Stomach (tissue), 9 donors: ENCODE measurements around the gene NBEAL2. TPM values are rescaled to one million over a fixed set of nuclear protein-coding genes. Genes with fewer than 3 reads are reported as not detected.

Source experiments
- DNase-seq, 2 donors: peaks; one replicate each; pipeline versions ENCODE4 v3.0.0 to v3.0.0-alpha.2; 2013 to 2019
- H3K27ac ChIP-seq, 5 donors: fragments of 200-600 bp in 4 of 5; sonication (generic) in 4 of 5; one replicate each; pipeline ENCODE4 v1.5.1; 2013 to 2019; ENCODE audit warnings: mild to moderate bottlenecking in 1 of 5, moderate library complexity in 1 of 5
- H3K27me3 ChIP-seq, 3 donors: fragments of 200-600 bp; sonication (generic); one replicate each; pipeline ENCODE4 v1.5.1; 2017 to 2019; ENCODE audit warnings: mixed run types in 1 of 3
- H3K36me3 ChIP-seq, 4 donors: fragments of 200-600 bp; sonication (generic); 1 replicate in 3 of 4; 2 replicates in 1 of 4; pipeline ENCODE4 v1.5.1; 2016 to 2019
- H3K4me1 ChIP-seq, 4 donors: fragments of 200-600 bp; sonication (generic); one replicate each; pipeline ENCODE4 v1.5.1; 2016 to 2019
- H3K4me3 ChIP-seq, 4 donors: fragments of 200-600 bp; sonication (generic) in 3 of 4; one replicate each; pipeline ENCODE4 v1.5.1; 2016 to 2019; ENCODE audit warnings: mild to moderate bottlenecking in 1 of 4
- H3K9me3 ChIP-seq, 4 donors: fragments of 200-600 bp; sonication (generic); one replicate each; pipeline ENCODE4 v1.5.1; 2016 to 2019
- CTCF ChIP-seq, 7 experiments: fragments of 450-650 bp in 4 of 7; fragments of 200-600 bp in 3 of 7; sonication (generic) in 3 of 7; IDR thresholded peaks; one replicate each; pipeline ENCODE4 v1.5.1; 2016 to 2019; ENCODE audit warnings: antibody characterized with exemption in 7 of 7, control low read depth in 2 of 7, mild to moderate bottlenecking in 1 of 7
- EP300 ChIP-seq: sonication (generic); formaldehyde crosslinking; IDR thresholded peaks from one replicate; pipeline ENCODE4 v1.6.1; 2017; ENCODE audit warnings: antibody characterized with exemption
- POLR2A ChIP-seq, 4 donors: fragments of 450-650 bp; IDR thresholded peaks; one replicate each; pipeline ENCODE4 v1.6.1; 2016; ENCODE audit warnings: antibody characterized with exemption in 4 of 4, control low read depth in 2 of 4, mild to moderate bottlenecking in 1 of 4, moderate library complexity in 1 of 4
- POLR2AphosphoS5 ChIP-seq, 3 donors: sonication (generic); formaldehyde crosslinking; IDR thresholded peaks; one replicate each; pipeline ENCODE4 v1.6.1; 2016; ENCODE audit warnings: antibody characterized with exemption in 3 of 3
- WGBS, 5 donors: extraction: QIAGEN DNeasy Blood & Tissue Kit in 3 of 5; methylation state at CpG; one replicate each; pipeline versions ENCODE4 v1.1.5 to v1.1.7; 2013 to 2018; 5-methylcytosine and 5-hydroxymethylcytosine counted together
- intact Hi-C: fragments of 100-400 bp; cut with DNase I; formaldehyde crosslinking; loops from one replicate; pipeline ENCODE4 v1.15.1; 2023; ENCODE audit warnings: low total_unique reads
- polyA plus RNA-seq, 3 donors: library from polyadenylated mRNA; stranded (reverse); fragments of 200-250 nt; gene quantifications; one replicate each; pipeline ENCODE4 v1.2.3, GENCODE V29; 2013
- total RNA-seq, 5 donors: library from RNA; depleted of rRNA; stranded (reverse); fragments of >200 nt; gene quantifications; one replicate each; pipeline versions ENCODE4 v1.1.0 to v1.2.3, GENCODE V29; 2014 to 2016
- donor health status: healthy with polysubstance abuse.
- donor health status: Bipolar disorder and iron deficiency.
- donor health status: healthy.

Gene NBEAL2
- total and polyA plus RNA-seq, 8 donors: 35.0 to 653 (median 214) TPM

GRCh38 chr3:46943237-46944187, 36.0 kb upstream of the NBEAL2 start:
- WGBS, 5 donors: 32 to 50% (median 36%) methylated on average over 12 of the region's 12 CpGs
- peaks cover 83 to 98% (median 93%) of the 10 kb centered on the region in 4 donors for H3K4me1 ChIP-seq
- no peaks in the 10 kb centered on the region for H3K27me3 ChIP-seq
- no peak overlapping the region for H3K4me3 ChIP-seq
- peaks cover 17 to 29% (median 22%) of the 10 kb centered on the region in 4 donors for H3K36me3 ChIP-seq
- no peak for TF ChIP-seq CTCF (IDR thresholded peaks at IDR 0.05)
- TF ChIP-seq EP300: no peak
- peak in 2 of 3 donors; percentile 40 to 54 for TF ChIP-seq POLR2AphosphoS5 (IDR thresholded peaks at IDR 0.05)
- no peak for TF ChIP-seq POLR2A (IDR thresholded peaks at IDR 0.05)
- peak overlapping the region; percentile 84 to 92 (median 90) for H3K27ac ChIP-seq
- peak; percentile 80 to 84 for DNase-seq
- intact Hi-C loops: no loop called here
- no peaks in the 10 kb centered on the region for H3K9me3 ChIP-seq

GRCh38 chr3:46944191-46944590, 35.3 kb upstream of the NBEAL2 start:
- intact Hi-C loops: no loop called here
- no peak for DNase-seq
- peak overlapping the region; percentile 84 to 92 (median 90) for H3K27ac ChIP-seq
- peaks cover 84 to 98% (median 93%) of the 10 kb centered on the region in 4 donors for H3K4me1 ChIP-seq
- no peak overlapping the region for H3K4me3 ChIP-seq
- 60 to 72% (median 63%) methylated on average over 8 of the region's 8 CpGs for WGBS, 5 donors
- H3K9me3 ChIP-seq: no peaks in the 10 kb centered on the region
- TF ChIP-seq CTCF (IDR thresholded peaks at IDR 0.05) (no peak), POLR2A (IDR thresholded peaks at IDR 0.05) (no peak), EP300 (no peak), POLR2AphosphoS5 (IDR thresholded peaks at IDR 0.05) (no peak)
- no peaks in the 10 kb centered on the region for H3K27me3 ChIP-seq
- H3K36me3 ChIP-seq: peaks cover 17 to 23% (median 20%) of the 10 kb centered on the region in 4 donors

- no peaks in the 10 kb centered on the region for H3K27me3 ChIP-seq
- peaks cover 88 to 100% (median 97%) of the 10 kb centered on the region in 4 donors for H3K4me1 ChIP-seq
- H3K9me3 ChIP-seq: no peaks in the 10 kb centered on the region
- peaks cover 0 to 5% (median 2%) of the 10 kb centered on the region in 4 donors for H3K36me3 ChIP-seq
- WGBS, 5 donors: 40 to 64% (median 50%) methylated on average over 6 of the region's 6 CpGs
- intact Hi-C loops: no loop called here
- TF ChIP-seq POLR2AphosphoS5 (IDR thresholded peaks at IDR 0.05): peak in 2 of 3 donors; percentile 40 to 56
- TF ChIP-seq POLR2A (IDR thresholded peaks at IDR 0.05): no peak
- TF ChIP-seq CTCF (IDR thresholded peaks at IDR 0.05): no peak
- TF ChIP-seq EP300: no peak
- DNase-seq: peak; percentile 63 to 68
- H3K27ac ChIP-seq: peak overlapping the region; percentile 79 to 91 (median 88)
- no peak overlapping the region for H3K4me3 ChIP-seq
Observed at GRCh38 chr3:46946416-46946815, 33.0 kb upstream of the NBEAL2 start.

GRCh38 chr3:46946856-46947545, 32.5 kb upstream of the NBEAL2 start:
- Histone ChIP-seq H3K27me3 (no peaks in the 10 kb centered on the region), H3K9me3 (no peaks in the 10 kb centered on the region), H3K27ac (peak overlapping the region; percentile 79 to 91 (median 88)), H3K4me3 (peak overlapping the region in 2 of 4 donors; percentile 5 to 22), H3K36me3 (peaks cover 0 to 5% (median 1%) of the 10 kb centered on the region in 4 donors), H3K4me1 (peaks cover 84 to 97% (median 93%) of the 10 kb centered on the region in 4 donors)
- intact Hi-C loops: no loop called here
- TF ChIP-seq EP300 (no peak), CTCF (IDR thresholded peaks at IDR 0.05) (no peak), POLR2AphosphoS5 (IDR thresholded peaks at IDR 0.05) (peak in 2 of 3 donors; percentile 29 to 60), POLR2A (IDR thresholded peaks at IDR 0.05) (no peak)
- peak; percentile 73 to 78 for DNase-seq
- WGBS, 5 donors: 20 to 44% (median 33%) methylated on average over 7 of the region's 7 CpGs
